Calu3 (cell line): ENCODE measurements around the gene ACE. TPM values are rescaled to one million over a fixed set of nuclear protein-coding genes. Genes with fewer than 3 reads are reported as not detected.
"Not testable (repeated sequence)": the region's sequence is repeated elsewhere in the genome, so short reads cannot be mapped to it uniquely, and the experiment has no call there.

Source experiments
- BruUV-seq: library from RNA; stranded (reverse); fragments of 400-500 nt; replicated peaks from 2 replicates; lab custom pipeline; 2021; lab: Mats Ljungman, UMichigan
- CTCF ChIA-PET: fragments of 300-600 bp; sonication (Branson Sonifier 250); formaldehyde crosslinking; loops from one replicate; lab custom pipeline; 2022; ENCODE audit warnings: antibody characterized with exemption; lab: Charles Lee
- DNase-seq: peaks from one replicate; pipeline ENCODE4 v3.0.0; 2022
- H3K27ac Mint-ChIP-seq: one replicate; pipeline ENCODE4 v1.8.0; 2022; ENCODE audit warnings: mixed read lengths; ENCODE audit not compliant: unreplicated experiment
- H3K27me3 Mint-ChIP-seq: one replicate; pipeline ENCODE4 v1.8.0; 2022; ENCODE audit warnings: mixed read lengths; ENCODE audit not compliant: unreplicated experiment
- H3K36me3 Mint-ChIP-seq: one replicate; pipeline ENCODE4 v1.8.0; 2022; ENCODE audit warnings: mild to moderate bottlenecking, moderate library complexity, mixed read lengths; ENCODE audit not compliant: insufficient read depth, unreplicated experiment
- H3K4me1 Mint-ChIP-seq: one replicate; pipeline ENCODE4 v1.8.0; 2022; ENCODE audit warnings: mild to moderate bottlenecking, low read depth, mixed read lengths; ENCODE audit not compliant: unreplicated experiment
- H3K4me3 Mint-ChIP-seq: one replicate; pipeline ENCODE4 v1.8.0; 2022; ENCODE audit warnings: mild to moderate bottlenecking, low read depth, moderate library complexity, mixed read lengths; ENCODE audit not compliant: unreplicated experiment
- H3K9me3 Mint-ChIP-seq: one replicate; pipeline ENCODE4 v1.8.0; 2022; ENCODE audit warnings: low read depth, mixed read lengths; ENCODE audit not compliant: unreplicated experiment
- CTCF ChIP-seq: fragments of 200-600 bp; IDR thresholded peaks from one replicate; pipeline ENCODE4 v1.8.0; 2022; ENCODE audit warnings: antibody characterized with exemption; ENCODE audit not compliant: unreplicated experiment
- intact Hi-C: fragments of 100-400 bp; cut with micrococcal nuclease; formaldehyde crosslinking; loops from one replicate; pipeline ENCODE4 v1.10.0; 2022; ENCODE audit not compliant: unreplicated experiment
- total RNA-seq: library from RNA; stranded (reverse); gene quantifications from 2 replicates; pipeline ENCODE4 v1.2.3, GENCODE V29; 2022

ACE gene
- total RNA-seq, 1 experiment from 2014 or later: 5.9 TPM

- TF ChIP-seq CTCF: no peak
- no peak overlapping the region for H3K4me3 Mint-ChIP-seq
- CTCF ChIA-PET: no interaction called here
- intact Hi-C loops: no loop called here
- no peaks in the 10 kb centered on the region for H3K9me3 Mint-ChIP-seq
- BruUV-seq: no TSS peak
- H3K27ac Mint-ChIP-seq: no peak overlapping the region
- peaks cover 23% of the 10 kb centered on the region for H3K4me1 Mint-ChIP-seq
- H3K36me3 Mint-ChIP-seq: no peaks in the 10 kb centered on the region
- H3K27me3 Mint-ChIP-seq: no peaks in the 10 kb centered on the region
- DNase-seq: no peak
Measured at GRCh38 chr17:63463771-63464170, 13.1 kb upstream of the ACE start.

- Mint-ChIP-seq H3K27me3 (no peaks in the 10 kb centered on the region), H3K9me3 (no peaks in the 10 kb centered on the region)
Measured at GRCh38 chr17:63464691-63465236, 12.1 kb upstream of the ACE start.

GRCh38 chr17:63468099-63468498 is 8.8 kb upstream of the ACE start:
- DNase-seq, H3K4me3 Mint-ChIP-seq, BruUV-seq, CTCF ChIA-PET, H3K9me3 Mint-ChIP-seq, H3K4me1 Mint-ChIP-seq, intact Hi-C loops, H3K36me3 Mint-ChIP-seq, H3K27me3 Mint-ChIP-seq, H3K27ac Mint-ChIP-seq: not testable (repeated sequence)

More at GRCh38 chr17:63464691-63465236, 12.1 kb upstream of the ACE start:
- CTCF ChIA-PET: interaction anchor here (0.7 kb wide), 2 partner anchors 14 to 482 kb away, joined by 3 to 4 read pairs; no protein-coding TSS in a partner anchor
- H3K36me3 Mint-ChIP-seq: no peaks in the 10 kb centered on the region
- no TSS peak for BruUV-seq
- no peak for DNase-seq
- H3K27ac Mint-ChIP-seq: no peak overlapping the region
- intact Hi-C loops: no loop called here
- TF ChIP-seq CTCF: no peak
- H3K4me3 Mint-ChIP-seq: no peak overlapping the region
- peaks cover 20% of the 10 kb centered on the region for H3K4me1 Mint-ChIP-seq

GRCh38 chr17:63474174-63474573 is 2.7 kb upstream of the ACE start:
- no TSS peak for BruUV-seq
- no peak overlapping the region for H3K27ac Mint-ChIP-seq
- no peak overlapping the region for H3K4me3 Mint-ChIP-seq
- H3K4me1 Mint-ChIP-seq: no peaks in the 10 kb centered on the region
- CTCF ChIA-PET: interaction anchor here (0.5 kb wide), 1 partner anchor 39 kb away, joined by 5 read pairs; no protein-coding TSS in a partner anchor
- intact Hi-C loops: no loop called here
- no peaks in the 10 kb centered on the region for H3K9me3 Mint-ChIP-seq
- DNase-seq: no peak
- peaks cover 11% of the 10 kb centered on the region for H3K36me3 Mint-ChIP-seq
- no peak for TF ChIP-seq CTCF
- no peaks in the 10 kb centered on the region for H3K27me3 Mint-ChIP-seq
